ENCODE measurements around the gene RNF144A.

RNF144A gene

GRCh38 chr2:6927753-6928152 lies 10.5 kb downstream of the RNF144A start:
- no peak for TF ChIP-seq CTCF (conservative IDR thresholded peaks at IDR 0.05; ENCODE audit: low read length)
- no peak overlapping the region for H3K4me3 ChIP-seq (ENCODE audit: low read length)
- no peak for DNase-seq (ENCODE audit: low read depth)

- H3K4me3 ChIP-seq (ENCODE audit: low read length): no peak overlapping the region
- DNase-seq (ENCODE audit: low read depth): no peak
- TF ChIP-seq CTCF (conservative IDR thresholded peaks at IDR 0.05; ENCODE audit: low read length): no peak
Observed at GRCh38 chr2:6928452-6928851, 11.2 kb downstream of the RNF144A start.

GRCh38 chr2:6929196-6929819 lies 12.1 kb downstream of the RNF144A start:
- no peak overlapping the region for H3K4me3 ChIP-seq (ENCODE audit: low read length)
- TF ChIP-seq CTCF (conservative IDR thresholded peaks at IDR 0.05; ENCODE audit: low read length): no peak
- DNase-seq (ENCODE audit: low read depth): no peak

GRCh38 chr2:6930923-6931647 lies 13.9 kb downstream of the RNF144A start:
- DNase-seq (ENCODE audit: low read depth): no peak
- no peak overlapping the region for H3K4me3 ChIP-seq (ENCODE audit: low read length)
- no peak for TF ChIP-seq CTCF (conservative IDR thresholded peaks at IDR 0.05; ENCODE audit: low read length)

- H3K4me3 ChIP-seq (ENCODE audit: low read length): no peak overlapping the region
- DNase-seq (ENCODE audit: low read depth): no peak
- TF ChIP-seq CTCF (conservative IDR thresholded peaks at IDR 0.05; ENCODE audit: low read length): no peak
Observed at GRCh38 chr2:6931753-6932152, 14.5 kb downstream of the RNF144A start.

GRCh38 chr2:6932206-6932605 lies 15.0 kb downstream of the RNF144A start:
- H3K4me3 ChIP-seq (ENCODE audit: low read length): no peak overlapping the region
- no peak for DNase-seq (ENCODE audit: low read depth)
- no peak for TF ChIP-seq CTCF (conservative IDR thresholded peaks at IDR 0.05; ENCODE audit: low read length)

GRCh38 chr2:6932828-6933227 lies 15.6 kb downstream of the RNF144A start:
- H3K4me3 ChIP-seq (ENCODE audit: low read length): no peak overlapping the region
- no peak for DNase-seq (ENCODE audit: low read depth)
- TF ChIP-seq CTCF (conservative IDR thresholded peaks at IDR 0.05; ENCODE audit: low read length): no peak
